Mesenchymal stem cell (in vitro differentiated cells and primary cell): Measurements from ENCODE around the gene MAPK7.

Source experiments
- DNase-seq: peaks from one replicate; pipeline ENCODE4 v3.0.0-alpha.2; 2013
- H2AFZ ChIP-seq: one replicate; pipeline ENCODE4 v1.6.1; 2013; ENCODE audit warnings: low read depth, mild to moderate bottlenecking, control low read depth, inconsistent platforms, low read length, moderate library complexity
- H2AK5ac ChIP-seq: 2 replicates; pipeline ENCODE4 v1.6.1; 2013; ENCODE audit warnings: low read length, moderate library complexity, mild to moderate bottlenecking, inconsistent platforms; ENCODE audit not compliant: severe bottlenecking
- H2BK120ac ChIP-seq: one replicate; pipeline ENCODE4 v1.6.1; 2013; ENCODE audit warnings: low read depth, mild to moderate bottlenecking, inconsistent platforms, low read length, moderate library complexity
- H2BK12ac ChIP-seq, 2 experiments: one replicate each; pipeline ENCODE4 v1.6.1; 2013; ENCODE audit warnings: inconsistent platforms in 2 of 2, low read length in 2 of 2, mild to moderate bottlenecking in 2 of 2, moderate library complexity in 2 of 2, control low read depth in 1 of 2
- H2BK15ac ChIP-seq: one replicate; pipeline ENCODE4 v1.6.1; 2013; ENCODE audit warnings: mild to moderate bottlenecking, low read depth, inconsistent platforms; ENCODE audit not compliant: poor library complexity, severe bottlenecking
- H2BK5ac ChIP-seq: 2 replicates; pipeline ENCODE4 v1.6.1; 2013; ENCODE audit warnings: low read depth, mild to moderate bottlenecking, low read length, control low read depth, inconsistent platforms; ENCODE audit not compliant: poor library complexity, severe bottlenecking
- H3K14ac ChIP-seq, 2 experiments: one replicate each; pipeline ENCODE4 v1.6.1; 2013; ENCODE audit warnings: inconsistent platforms in 2 of 2, low read length in 2 of 2, control low read depth in 1 of 2, mild to moderate bottlenecking in 1 of 2, moderate library complexity in 1 of 2
- H3K18ac ChIP-seq, 2 experiments: one replicate each; pipeline ENCODE4 v1.6.1; 2013; ENCODE audit warnings: inconsistent platforms in 2 of 2, low read length in 2 of 2, control low read depth in 1 of 2, low read depth in 1 of 2, mild to moderate bottlenecking in 1 of 2
- H3K23ac ChIP-seq, 2 experiments: one replicate each; pipeline ENCODE4 v1.6.1; 2013; ENCODE audit warnings: inconsistent platforms in 2 of 2, low read length in 2 of 2, mild to moderate bottlenecking in 2 of 2, moderate library complexity in 2 of 2, control low read depth in 1 of 2
- H3K27ac ChIP-seq: 2 replicates; pipeline ENCODE4 v1.5.1; 2013; ENCODE audit warnings: mild to moderate bottlenecking, moderate library complexity, low read length, control low read depth, inconsistent platforms; ENCODE audit not compliant: poor library complexity, severe bottlenecking
- H3K27me3 ChIP-seq, 2 experiments: 2 replicates each; pipeline versions ENCODE4 v1.6.1 to v1.7.0; 2013; ENCODE audit warnings: low read length in 2 of 2, mild to moderate bottlenecking in 2 of 2, moderate library complexity in 2 of 2, control low read depth in 1 of 2, inconsistent platforms in 1 of 2; ENCODE audit not compliant: control insufficient read depth in 1 of 2, insufficient read depth in 1 of 2
- H3K36me3 ChIP-seq, 2 experiments: 2 replicates each; pipeline versions ENCODE4 v1.6.1 to v1.7.0; 2013; ENCODE audit warnings: low read length in 2 of 2, control low read depth in 1 of 2, inconsistent platforms in 1 of 2, low read depth in 1 of 2, mild to moderate bottlenecking in 1 of 2; ENCODE audit not compliant: insufficient read depth in 2 of 2, control insufficient read depth in 1 of 2
- H3K4ac ChIP-seq, 2 experiments: one replicate each; pipeline ENCODE4 v1.6.1; 2013; ENCODE audit warnings: inconsistent platforms in 2 of 2, low read length in 2 of 2, mild to moderate bottlenecking in 2 of 2, moderate library complexity in 2 of 2, control low read depth in 1 of 2, low read depth in 1 of 2
- H3K4me1 ChIP-seq: 2 replicates; pipeline ENCODE4 v1.6.1; 2013; ENCODE audit warnings: low read depth, low read length, control low read depth; ENCODE audit not compliant: control insufficient read depth, insufficient read depth
- H3K4me2 ChIP-seq: 2 replicates; pipeline ENCODE4 v1.6.1; 2013; ENCODE audit warnings: low read length, mild to moderate bottlenecking, inconsistent platforms; ENCODE audit not compliant: poor library complexity, severe bottlenecking
- H3K4me3 ChIP-seq, 2 experiments: 2 replicates each; pipeline versions ENCODE4 v1.5.1 to v1.7.0; 2013; ENCODE audit warnings: low read length in 2 of 2, mild to moderate bottlenecking in 2 of 2, control low read depth in 1 of 2, low read depth in 1 of 2; ENCODE audit not compliant: insufficient read depth in 1 of 2
- H3K79me1 ChIP-seq: replicated peaks from 2 replicates; pipeline ENCODE4 v1.6.1; 2013; ENCODE audit warnings: mild to moderate bottlenecking, control low read depth, low read length, inconsistent platforms; ENCODE audit not compliant: poor library complexity, severe bottlenecking
- H3K9ac ChIP-seq: 2 replicates; pipeline ENCODE4 v1.7.0; 2013; ENCODE audit warnings: mild to moderate bottlenecking, low read length, moderate library complexity
- H3K9me3 ChIP-seq: 2 replicates; pipeline ENCODE4 v1.7.0; 2013; ENCODE audit warnings: mild to moderate bottlenecking, low read length; ENCODE audit not compliant: control insufficient read depth
- H4K8ac ChIP-seq: one replicate; pipeline ENCODE4 v1.6.1; 2013; ENCODE audit warnings: inconsistent platforms, mild to moderate bottlenecking, low read length, moderate library complexity
- H4K91ac ChIP-seq: one replicate; pipeline ENCODE4 v1.6.1; 2013; ENCODE audit warnings: mild to moderate bottlenecking, low read length, inconsistent platforms
- WGBS: methylation state at CpG from one replicate; pipeline ENCODE4 v1.1.7; 2013; ENCODE audit warnings: mixed read lengths; 5-methylcytosine and 5-hydroxymethylcytosine counted together

The MAPK7 gene

DNA sequence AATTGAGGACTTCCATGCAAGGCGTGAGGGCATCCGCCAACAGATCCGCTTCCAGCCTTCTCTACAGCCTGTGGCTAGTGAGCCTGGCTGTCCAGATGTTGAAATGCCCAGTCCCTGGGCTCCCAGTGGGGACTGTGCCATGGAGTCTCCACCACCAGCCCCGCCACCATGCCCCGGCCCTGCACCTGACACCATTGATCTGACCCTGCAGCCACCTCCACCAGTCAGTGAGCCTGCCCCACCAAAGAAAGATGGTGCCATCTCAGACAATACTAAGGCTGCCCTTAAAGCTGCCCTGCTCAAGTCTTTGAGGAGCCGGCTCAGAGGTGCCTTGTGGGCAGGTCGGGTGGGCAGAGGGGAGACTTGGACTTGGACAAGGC lies 3.1 kb downstream of the MAPK7 start:
- no peak overlapping the region for H2AFZ ChIP-seq
- H3K4me2 ChIP-seq, result no peak overlapping the region
- H3K36me3 ChIP-seq, result peaks cover 63 to 71% of the 10 kb centered on the region in 2 experiments
- H2BK5ac ChIP-seq, result no peak overlapping the region
- H3K9me3 ChIP-seq, result no peaks in the 10 kb centered on the region
- WGBS, result 96% methylated on average over 6 of the region's 7 CpGs
- H4K91ac ChIP-seq, result no peak overlapping the region
- no peak overlapping the region for H2BK12ac ChIP-seq
- H3K4me3 ChIP-seq, result no peak overlapping the region
- no peak overlapping the region for H3K14ac ChIP-seq
- H3K18ac ChIP-seq, result no peak overlapping the region
- no peak overlapping the region for H3K4ac ChIP-seq
- DNase-seq, result no peak
- no peak overlapping the region for H2AK5ac ChIP-seq
- no peak overlapping the region for H2BK15ac ChIP-seq
- peaks cover 36% of the 10 kb centered on the region for H3K79me1 ChIP-seq
- H3K4me1 ChIP-seq, result peaks cover 29% of the 10 kb centered on the region
- no peak overlapping the region for H3K23ac ChIP-seq
- H3K27ac ChIP-seq, result no peak overlapping the region
- H2BK120ac ChIP-seq, result no peak overlapping the region
- H3K9ac ChIP-seq, result no peak overlapping the region
- no peaks in the 10 kb centered on the region for H3K27me3 ChIP-seq
- no peak overlapping the region for H4K8ac ChIP-seq

GRCh38 chr17:19381741-19382444 lies 3.6 kb downstream of the MAPK7 start:
- H3K14ac ChIP-seq, result no peak overlapping the region
- 97% methylated on average over 31 of the region's 31 CpGs for WGBS
- no peak overlapping the region for H2BK120ac ChIP-seq
- DNase-seq, result no peak
- no peak overlapping the region for H2AK5ac ChIP-seq
- H3K23ac ChIP-seq, result no peak overlapping the region
- H2AFZ ChIP-seq, result no peak overlapping the region
- H3K4me1 ChIP-seq, result peaks cover 33% of the 10 kb centered on the region
- peaks cover 63 to 71% of the 10 kb centered on the region in 2 experiments for H3K36me3 ChIP-seq
- H3K27me3 ChIP-seq, result no peaks in the 10 kb centered on the region
- H2BK5ac ChIP-seq, result no peak overlapping the region
- no peak overlapping the region for H3K18ac ChIP-seq
- no peak overlapping the region for H3K4ac ChIP-seq
- H3K9me3 ChIP-seq, result no peaks in the 10 kb centered on the region
- no peak overlapping the region for H3K4me3 ChIP-seq
- H3K9ac ChIP-seq, result no peak overlapping the region
- H3K79me1 ChIP-seq, result peaks cover 36% of the 10 kb centered on the region
- no peak overlapping the region for H4K8ac ChIP-seq
- no peak overlapping the region for H3K4me2 ChIP-seq
- no peak overlapping the region for H4K91ac ChIP-seq
- H2BK12ac ChIP-seq, result no peak overlapping the region
- H3K27ac ChIP-seq, result no peak overlapping the region
- H2BK15ac ChIP-seq, result no peak overlapping the region

DNA sequence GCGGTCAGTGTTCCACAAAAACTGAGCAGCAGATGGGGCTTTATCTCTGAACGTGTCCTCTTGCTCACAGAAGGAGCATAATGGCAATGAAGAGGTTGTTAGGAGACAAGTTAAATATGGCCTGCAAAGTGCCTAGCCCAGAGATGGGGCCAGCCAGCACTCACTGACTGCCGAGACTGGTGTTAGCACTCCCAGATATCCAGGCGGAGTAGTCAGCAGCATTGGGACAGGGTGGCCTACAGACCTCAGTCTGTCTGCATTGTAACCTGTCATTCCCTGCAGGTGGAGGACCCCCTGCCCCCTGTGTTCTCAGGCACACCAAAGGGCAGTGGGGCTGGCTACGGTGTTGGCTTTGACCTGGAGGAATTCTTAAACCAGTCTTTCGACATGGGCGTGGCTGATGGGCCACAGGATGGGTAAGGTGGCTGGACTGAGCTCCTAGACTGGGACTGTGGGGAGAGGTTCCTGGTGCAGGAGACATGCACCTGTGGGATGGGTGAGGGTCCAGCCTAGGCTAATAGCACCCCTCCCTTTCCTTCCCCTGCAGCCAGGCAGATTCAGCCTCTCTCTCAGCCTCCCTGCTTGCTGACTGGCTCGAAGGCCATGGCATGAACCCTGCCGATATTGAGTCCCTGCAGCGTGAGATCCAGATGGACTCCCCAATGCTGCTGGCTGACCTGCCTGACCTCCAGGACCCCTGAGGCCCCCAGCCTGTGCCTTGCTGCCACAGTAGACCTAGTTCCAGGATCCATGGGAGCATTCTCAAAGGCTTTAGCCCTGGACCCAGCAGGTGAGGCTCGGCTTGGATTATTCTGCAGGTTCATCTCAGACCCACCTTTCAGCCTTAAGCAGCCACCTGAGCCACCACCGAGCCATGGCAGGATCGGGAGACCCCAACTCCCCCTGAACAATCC lies 4.5 kb downstream of the MAPK7 start:
- no peak overlapping the region for H3K4ac ChIP-seq
- no peak overlapping the region for H3K23ac ChIP-seq
- peaks cover 36% of the 10 kb centered on the region for H3K79me1 ChIP-seq
- H2BK15ac ChIP-seq, result no peak overlapping the region
- H3K9ac ChIP-seq, result peak overlapping the region; percentile 29
- H3K27me3 ChIP-seq, result no peaks in the 10 kb centered on the region
- peak overlapping the region in 1 of 2 experiments; percentile 40 for H3K18ac ChIP-seq
- peaks cover 63 to 71% of the 10 kb centered on the region in 2 experiments for H3K36me3 ChIP-seq
- no peak overlapping the region for H2AK5ac ChIP-seq
- no peak overlapping the region for H3K14ac ChIP-seq
- WGBS, result 92% methylated on average over 10 of the region's 13 CpGs
- peak overlapping the region; percentile 11 for H4K91ac ChIP-seq
- no peak overlapping the region for H2BK120ac ChIP-seq
- H3K4me1 ChIP-seq, result peaks cover 40% of the 10 kb centered on the region
- H3K9me3 ChIP-seq, result no peaks in the 10 kb centered on the region
- no peak for DNase-seq
- no peak overlapping the region for H3K4me2 ChIP-seq
- no peak overlapping the region for H3K27ac ChIP-seq
- H4K8ac ChIP-seq, result peak overlapping the region; percentile 66
- no peak overlapping the region for H3K4me3 ChIP-seq
- no peak overlapping the region for H2BK5ac ChIP-seq
- H2BK12ac ChIP-seq, result peak overlapping the region; percentile 59 to 80
- H2AFZ ChIP-seq, result no peak overlapping the region
